ENCODE data around the gene ANKEF1. TPM values are rescaled to one million over a fixed set of nuclear protein-coding genes. Genes with fewer than 3 reads are reported as not detected.
"Not testable (repeated sequence)": the region's sequence is repeated elsewhere in the genome, so short reads cannot be mapped to it uniquely, and the experiment has no call there.

Gene ANKEF1
- total RNA-seq (2014; rRNA removed; shearing (Covaris generic)), result 4.6 and 6.8 TPM in 2 replicates

GRCh38 chr20:10034717-10035571, at the start of gene ANKEF1:
ANKEF1 (plus strand) TSS chr20:10034987; CDS start chr20:10038302, 3,315 bp downstream.
- peak; percentile 90 for DNase-seq (ENCODE audit: low spot score)

DNA sequence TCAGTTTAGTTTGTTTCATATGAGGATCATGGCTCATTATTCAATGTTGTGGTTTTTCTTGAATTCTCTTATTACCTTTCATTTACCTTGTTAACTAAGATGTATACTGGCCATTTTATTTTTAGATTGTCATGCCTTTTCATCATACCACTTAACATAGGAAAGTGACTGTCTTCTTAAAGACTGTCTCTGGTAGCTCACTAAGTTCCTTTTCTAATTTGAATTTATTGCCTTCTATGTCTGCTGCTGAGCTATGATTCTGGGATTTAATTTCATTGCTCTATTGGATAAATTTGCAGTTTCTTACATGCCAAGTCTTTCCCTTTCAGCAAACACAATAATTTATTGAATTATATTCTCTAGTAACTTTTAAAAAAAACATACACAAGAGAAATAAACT, 49.5 kb upstream of the ANKEF1 start:
- DNase-seq (ENCODE audit: low spot score), result no peak

GRCh38 chr20:9985773-9986172, 49.0 kb upstream of the ANKEF1 start:
- DNase-seq (ENCODE audit: low spot score), result no peak

GRCh38 chr20:9989066-9989724, 45.6 kb upstream of the ANKEF1 start:
- no peak for DNase-seq (ENCODE audit: low spot score)

DNA sequence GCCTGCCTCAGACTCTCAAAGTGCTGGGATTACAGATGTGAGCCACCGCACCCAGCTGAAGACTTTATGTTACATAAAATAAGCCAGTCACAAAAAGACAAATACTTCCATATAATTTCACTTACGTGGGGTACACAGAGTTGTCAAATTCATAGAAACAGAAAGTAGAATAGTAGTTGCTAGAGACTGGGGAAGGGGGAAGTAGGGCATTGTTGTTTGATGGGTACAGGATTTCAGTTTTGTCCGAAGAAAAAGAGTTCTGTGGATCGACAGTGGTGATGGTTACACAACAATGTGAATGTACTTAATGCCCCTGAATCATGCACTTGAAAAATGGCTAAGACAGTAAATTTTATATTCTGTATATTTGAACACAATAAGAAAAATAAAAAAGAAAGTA, 41.6 kb upstream of the ANKEF1 start:
- no peak for DNase-seq (ENCODE audit: low spot score)

- DNase-seq (ENCODE audit: low spot score), result no peak
These were observed 40.1 kb upstream of the ANKEF1 start for GRCh38 chr20:9994676-9995075.

GRCh38 chr20:9995510-9996272, 39.1 kb upstream of the ANKEF1 start:
- no peak for DNase-seq (ENCODE audit: low spot score)

- DNase-seq (ENCODE audit: low spot score), result no peak
These were observed 37.8 kb upstream of the ANKEF1 start for GRCh38 chr20:9996944-9997343.

GRCh38 chr20:9999645-10000044, 35.1 kb upstream of the ANKEF1 start:
- no peak for DNase-seq (ENCODE audit: low spot score)

DNA sequence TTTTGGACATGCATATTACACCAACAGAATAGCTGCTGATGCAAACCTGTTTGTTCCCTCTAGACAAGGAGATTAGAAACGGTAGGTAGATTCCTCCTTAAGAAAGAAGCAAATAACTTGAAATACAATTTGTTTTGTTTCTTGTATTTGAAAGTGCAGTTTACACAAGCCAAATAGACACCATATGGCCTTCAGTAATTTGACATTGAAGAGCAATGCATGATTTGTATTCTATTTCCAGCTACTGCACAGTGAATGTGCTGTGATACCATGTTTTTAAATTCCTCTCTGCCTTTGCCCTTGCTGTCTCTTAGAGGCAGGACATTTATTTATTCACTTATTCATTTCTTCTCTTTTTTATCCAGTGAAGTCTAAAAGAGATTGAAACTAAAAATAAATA, 31.9 kb upstream of the ANKEF1 start:
- no peak for DNase-seq (ENCODE audit: low spot score)

GRCh38 chr20:10004900-10005299, 29.9 kb upstream of the ANKEF1 start:
- no peak for DNase-seq (ENCODE audit: low spot score)

DNA sequence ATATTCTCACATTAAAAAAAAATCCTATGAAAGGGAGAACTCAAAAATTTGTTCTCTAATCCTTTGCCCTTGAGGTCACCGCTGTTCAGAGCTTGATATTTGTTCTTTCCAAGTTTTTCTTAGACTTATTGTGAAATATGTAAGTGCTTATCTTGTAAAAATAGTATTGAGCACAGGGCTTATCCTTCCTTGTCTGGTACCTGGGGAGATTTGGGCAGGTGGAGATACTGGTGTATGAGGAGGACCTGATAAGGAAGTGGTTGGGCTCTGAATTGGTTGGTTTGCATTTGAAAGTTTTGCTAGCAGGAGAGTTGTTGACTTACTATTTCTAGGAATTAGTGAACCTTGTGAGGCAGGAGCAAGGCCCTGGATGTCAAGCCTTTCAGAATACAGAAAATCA, 28.9 kb upstream of the ANKEF1 start:
- no peak for DNase-seq (ENCODE audit: low spot score)

DNA sequence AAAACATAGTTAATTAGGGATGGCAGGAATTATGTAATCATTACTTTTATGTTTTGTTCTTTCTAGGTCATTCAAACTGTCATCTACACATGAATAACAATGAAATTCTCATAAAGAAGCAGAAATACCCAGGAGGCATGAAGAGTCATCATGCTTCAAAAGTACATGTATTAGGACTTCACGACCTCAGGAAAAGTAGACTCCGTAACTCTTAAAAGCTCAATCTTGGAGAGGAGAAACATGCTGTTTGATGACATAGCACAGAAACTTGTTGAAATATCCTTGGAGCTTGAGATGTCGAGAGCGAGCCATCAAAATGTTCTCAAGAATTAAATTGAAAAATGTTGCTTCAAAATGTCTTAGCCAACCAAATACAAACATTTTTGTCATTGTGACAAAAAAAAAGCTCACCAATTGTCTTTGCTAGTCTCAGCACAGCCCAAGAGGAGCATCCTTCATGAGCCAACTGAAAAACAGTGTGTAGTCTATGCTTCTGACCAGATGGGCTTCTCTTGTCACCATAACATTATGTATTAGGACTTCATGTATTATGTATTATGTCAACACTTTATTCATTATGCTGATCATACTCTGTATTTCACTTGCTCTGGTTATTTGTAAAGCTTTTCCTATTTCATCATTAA, 28.2 kb upstream of the ANKEF1 start:
- no peak for DNase-seq (ENCODE audit: low spot score)

DNA sequence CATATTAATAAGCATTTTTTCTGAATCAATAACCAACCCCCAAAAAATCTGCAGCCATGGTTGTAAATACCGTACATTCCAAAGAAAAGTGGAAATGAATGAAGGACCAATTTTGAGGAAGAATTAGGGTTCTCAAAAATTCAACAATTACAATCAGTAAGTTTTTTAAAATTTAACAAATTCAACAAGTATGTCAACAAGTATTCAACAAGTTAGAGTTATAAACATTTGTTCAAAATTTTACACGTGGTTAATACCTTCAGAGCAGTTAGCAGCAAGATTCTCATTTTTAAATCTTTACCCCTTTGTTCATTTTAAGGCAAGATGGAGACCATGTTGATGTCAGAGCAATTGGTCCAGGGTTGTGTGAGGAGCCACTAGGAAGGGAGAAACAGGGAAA, 27.6 kb upstream of the ANKEF1 start:
- no peak for DNase-seq (ENCODE audit: low spot score)

DNA sequence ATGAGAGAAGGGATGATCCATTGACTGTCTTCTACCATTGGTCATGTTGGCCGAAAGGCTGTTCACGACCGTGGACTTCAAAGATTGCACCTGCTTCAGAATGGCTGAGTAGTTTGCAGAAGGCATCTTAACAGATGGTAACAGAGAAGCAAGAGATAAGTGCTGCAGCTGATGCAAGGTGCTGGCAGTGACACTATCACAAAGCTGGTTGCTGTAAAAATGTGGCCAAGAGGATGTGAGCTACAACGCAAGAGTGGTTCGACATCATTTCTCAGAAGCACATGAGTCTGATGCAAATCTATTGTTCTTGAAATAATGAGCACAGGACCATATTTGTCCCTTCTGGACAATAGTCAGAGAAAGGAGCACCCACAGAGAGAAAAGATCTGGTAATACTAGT, 27.0 kb upstream of the ANKEF1 start:
- DNase-seq (ENCODE audit: low spot score), result no peak

GRCh38 chr20:10012464-10012863, 22.3 kb upstream of the ANKEF1 start:
- no peak for DNase-seq (ENCODE audit: low spot score)

DNA sequence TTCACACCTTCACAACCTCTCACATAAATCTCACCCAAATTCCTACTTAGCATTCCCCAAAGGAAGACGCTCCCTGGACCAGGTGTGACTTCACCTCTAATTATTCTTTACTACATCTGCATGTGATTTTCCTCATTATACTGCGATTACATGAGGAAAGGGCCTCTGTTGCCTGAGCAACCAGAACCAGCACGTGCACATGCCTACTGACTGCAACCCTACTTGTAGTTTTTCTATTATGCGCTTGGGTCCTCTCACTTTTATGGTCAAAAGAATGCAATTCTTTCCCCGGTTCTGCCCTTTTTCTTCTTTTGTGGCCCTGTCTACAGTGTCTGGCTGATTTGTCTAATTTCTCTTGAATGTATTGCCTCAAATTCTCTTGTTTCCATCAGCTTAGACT, 20.4 kb upstream of the ANKEF1 start:
- DNase-seq (ENCODE audit: low spot score), result no peak

DNA sequence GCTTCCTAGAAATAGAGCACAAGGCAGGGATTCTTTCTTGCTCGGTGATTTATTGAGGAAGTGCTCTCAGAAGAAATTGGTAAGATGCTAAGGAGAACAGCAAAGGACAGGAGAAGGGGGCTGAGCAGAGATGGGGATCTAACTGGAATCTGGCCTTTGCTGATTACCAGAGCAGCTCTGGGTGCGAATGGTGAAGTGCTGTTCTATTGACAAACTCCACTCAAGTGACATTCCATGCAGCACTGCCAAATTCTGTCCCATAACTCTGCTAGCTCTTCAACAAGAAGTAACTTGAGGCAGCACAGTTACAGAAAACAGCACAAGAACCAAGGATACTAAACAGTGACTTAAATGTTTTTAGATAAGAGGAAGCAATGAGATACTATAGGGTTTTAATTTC, 13.8 kb upstream of the ANKEF1 start:
- DNase-seq (ENCODE audit: low spot score), result no peak

DNA sequence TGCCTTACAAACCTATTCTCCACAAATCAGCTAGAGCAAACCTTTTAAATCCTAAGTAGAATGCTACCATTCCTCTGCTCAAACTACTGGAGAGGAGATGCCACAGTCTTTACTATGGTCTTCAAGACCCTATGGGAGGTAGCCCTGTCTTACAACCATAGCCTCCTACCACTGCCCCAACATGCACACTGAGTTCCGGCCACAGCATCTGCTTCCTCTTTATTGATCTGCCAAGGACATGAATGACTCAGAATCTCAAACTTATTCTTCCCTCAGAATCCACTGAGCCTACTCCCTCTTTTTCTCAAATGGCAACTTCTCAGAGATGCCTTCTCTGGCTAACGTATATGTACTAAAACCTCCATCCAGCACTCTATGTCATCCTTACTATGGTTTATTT, 12.2 kb upstream of the ANKEF1 start:
- no peak for DNase-seq (ENCODE audit: low spot score)

DNA sequence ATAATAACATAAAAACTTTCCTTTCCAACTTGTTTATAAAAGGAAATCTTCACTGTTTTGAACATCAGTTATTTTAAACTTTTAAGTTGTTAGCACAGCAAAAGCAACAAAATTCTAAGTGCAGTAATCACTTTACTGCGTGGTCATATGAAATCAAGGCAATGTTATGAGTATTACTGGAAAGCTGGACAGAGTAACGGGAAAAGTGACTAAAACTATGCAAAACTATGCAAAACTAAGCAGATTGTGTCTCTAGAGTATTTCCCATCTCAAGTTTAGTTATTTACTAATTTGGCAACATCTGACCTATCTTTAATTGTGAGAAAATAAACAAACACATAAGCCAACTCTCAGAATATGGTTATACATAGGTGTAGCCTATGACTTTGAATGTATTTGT, 10.9 kb upstream of the ANKEF1 start:
- DNase-seq (ENCODE audit: low spot score), result no peak

GRCh38 chr20:10031451-10032215, 3.2 kb upstream of the ANKEF1 start:
- DNase-seq (ENCODE audit: low spot score), result not testable (repeated sequence)

Data from HT-29 (cell line).